ENCODE data around the gene ASIC2.

ASIC2 gene

DNA sequence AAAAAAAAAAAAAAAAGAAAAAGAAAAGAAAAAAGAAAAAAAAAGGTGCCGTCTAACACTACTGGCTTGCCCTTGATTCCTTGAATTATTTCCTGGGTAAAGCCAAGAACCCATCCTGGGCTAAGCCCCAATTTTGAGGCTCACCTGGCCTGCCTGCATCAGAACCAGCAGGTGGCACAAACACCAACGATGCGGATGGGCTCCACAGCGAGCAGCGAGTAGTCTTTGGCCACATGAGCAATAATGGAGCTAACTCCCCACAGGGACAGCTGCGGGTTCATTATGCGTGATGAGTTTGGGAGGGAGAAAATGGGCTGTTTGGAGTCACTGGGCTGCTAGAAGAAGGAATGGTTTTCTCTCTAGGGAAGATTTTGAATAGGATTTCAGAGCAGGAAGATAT lies 91.1 kb downstream of the ASIC2 start:
- Histone ChIP-seq H3K9me3 (no peaks in the 10 kb centered on the region), H3K4me3 (no peak overlapping the region), H3K4me2 (no peak overlapping the region), H3K9ac (no peak overlapping the region), H3K27me3 (no peaks in the 10 kb centered on the region), H3K4me1 (no peaks in the 10 kb centered on the region), H3K36me3 (no peaks in the 10 kb centered on the region), H4K20me1 (no peaks in the 10 kb centered on the region), H3K27ac (no peak overlapping the region)
- no peak for TF ChIP-seq Cebpa-rat (IDR thresholded peaks at IDR 0.05)

DNA sequence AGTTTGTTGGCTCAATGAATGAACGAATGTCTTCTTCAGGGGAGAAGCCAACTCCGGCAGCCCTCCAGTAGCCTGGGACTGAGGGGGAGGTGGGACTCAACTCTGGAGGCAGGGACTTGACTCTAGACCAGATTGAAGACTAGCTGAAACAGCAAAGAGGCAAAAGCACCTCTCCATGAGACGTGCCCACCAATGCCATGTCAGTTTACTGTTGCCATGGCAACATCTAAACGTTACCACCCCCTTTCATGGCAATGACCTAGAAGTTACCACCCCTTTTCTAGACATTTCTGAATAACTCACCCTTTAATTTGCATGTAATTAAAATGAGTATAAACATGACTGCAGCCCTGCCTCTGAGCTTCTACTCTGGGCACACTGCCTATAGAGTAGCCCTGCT lies 91.8 kb downstream of the ASIC2 start:
- no peaks in the 10 kb centered on the region for H3K9me3 ChIP-seq
- no peak overlapping the region for H3K4me2 ChIP-seq
- H3K9ac ChIP-seq, result no peak overlapping the region
- no peak for TF ChIP-seq Cebpa-rat (IDR thresholded peaks at IDR 0.05)
- no peak overlapping the region for H3K27ac ChIP-seq
- no peaks in the 10 kb centered on the region for H3K36me3 ChIP-seq
- H3K4me3 ChIP-seq, result no peak overlapping the region
- no peaks in the 10 kb centered on the region for H3K4me1 ChIP-seq
- no peaks in the 10 kb centered on the region for H4K20me1 ChIP-seq
- H3K27me3 ChIP-seq, result no peaks in the 10 kb centered on the region

DNA sequence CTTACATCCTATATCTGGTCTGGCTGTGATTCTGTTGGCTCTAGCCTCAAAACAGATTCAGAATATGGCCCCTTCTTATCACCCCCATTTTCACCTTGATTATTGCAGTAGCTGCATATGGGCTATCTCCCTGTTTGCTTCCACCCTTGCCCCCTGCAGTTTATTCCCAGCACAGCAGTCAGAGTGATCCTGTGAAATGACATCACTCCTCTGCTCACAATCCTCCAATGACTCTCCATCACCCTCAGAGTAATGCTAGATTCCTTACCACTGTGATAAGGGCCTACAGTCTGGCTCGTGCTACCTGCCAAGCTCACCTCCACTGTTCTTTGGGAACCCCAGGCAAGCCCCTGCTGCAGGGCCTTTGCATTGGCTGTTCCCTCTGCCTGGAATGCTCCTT lies 92.5 kb downstream of the ASIC2 start:
- Histone ChIP-seq H3K4me2 (no peak overlapping the region), H3K27me3 (no peaks in the 10 kb centered on the region), H3K9me3 (no peaks in the 10 kb centered on the region), H3K4me3 (no peak overlapping the region), H4K20me1 (no peaks in the 10 kb centered on the region), H3K4me1 (no peaks in the 10 kb centered on the region), H3K27ac (no peak overlapping the region), H3K9ac (no peak overlapping the region), H3K36me3 (no peaks in the 10 kb centered on the region)
- no peak for TF ChIP-seq Cebpa-rat (IDR thresholded peaks at IDR 0.05)

DNA sequence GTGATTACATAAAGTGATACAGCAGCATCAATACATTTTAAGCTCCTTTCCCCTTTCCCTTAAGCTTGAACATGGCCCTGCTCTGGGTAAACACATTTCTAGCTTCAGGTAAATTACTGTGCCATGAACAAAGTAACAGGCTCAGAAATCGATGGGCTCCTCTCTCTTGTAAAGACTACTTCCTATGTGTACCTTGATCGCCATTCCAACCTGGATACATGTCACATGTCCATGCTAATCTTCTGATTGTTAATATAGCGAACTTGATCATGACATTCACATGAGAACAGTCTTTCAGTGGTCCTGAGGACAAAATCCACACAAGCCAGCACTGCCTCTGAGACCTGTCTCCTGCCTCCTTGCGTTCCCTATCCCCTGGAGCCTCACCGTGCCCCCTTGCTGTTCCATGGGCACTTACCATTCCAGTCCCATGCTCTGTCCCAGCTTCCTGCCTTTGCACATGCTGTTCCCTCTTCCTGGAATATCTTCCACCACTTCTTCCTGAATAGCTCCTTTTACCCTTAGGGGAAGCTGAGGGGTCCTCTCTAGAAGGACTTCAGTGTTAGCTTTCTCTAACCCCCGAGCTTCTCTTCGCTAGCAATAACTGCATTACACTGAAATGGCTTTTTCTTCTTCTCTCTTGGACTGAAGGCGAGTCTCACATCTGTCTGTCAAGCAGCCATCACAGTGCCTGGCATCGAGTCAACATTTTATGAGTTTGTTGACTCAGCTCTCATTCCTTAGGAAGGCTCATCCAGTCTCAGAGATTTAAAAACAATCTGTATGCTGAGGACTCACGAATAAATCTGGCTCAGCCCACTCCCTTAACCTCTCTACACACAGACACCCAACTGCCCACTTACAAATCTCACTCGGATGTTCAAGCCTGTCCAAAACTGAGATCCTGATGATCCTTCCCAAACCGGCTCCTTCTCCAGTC lies 93.3 kb downstream of the ASIC2 start:
- H3K27me3 ChIP-seq, result no peaks in the 10 kb centered on the region
- TF ChIP-seq Cebpa-rat (IDR thresholded peaks at IDR 0.05), result no peak

DNA sequence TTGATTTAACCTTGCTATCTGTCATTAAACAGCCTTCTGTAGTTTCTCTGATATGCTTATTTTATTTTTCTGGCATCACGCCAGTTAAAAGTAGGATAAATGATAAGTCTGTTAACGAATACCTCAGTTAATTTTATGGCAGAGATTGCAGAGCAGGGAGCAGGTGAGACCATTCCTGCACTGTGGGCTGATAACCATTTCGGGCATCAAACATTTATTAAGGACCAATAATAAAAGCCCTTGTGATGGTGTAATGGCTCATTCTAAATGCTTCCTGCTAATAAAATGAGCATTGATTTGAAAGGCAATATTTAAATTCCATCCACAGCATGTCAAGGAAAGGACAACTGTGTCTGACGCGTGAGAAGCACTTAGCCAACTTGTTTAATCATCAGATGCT lies 94.1 kb downstream of the ASIC2 start:
- H3K27ac ChIP-seq, result no peak overlapping the region
- H3K27me3 ChIP-seq, result no peaks in the 10 kb centered on the region
- no peaks in the 10 kb centered on the region for H4K20me1 ChIP-seq
- H3K4me3 ChIP-seq, result no peak overlapping the region
- H3K9ac ChIP-seq, result no peak overlapping the region
- H3K9me3 ChIP-seq, result no peaks in the 10 kb centered on the region
- no peak for TF ChIP-seq Cebpa-rat (IDR thresholded peaks at IDR 0.05)
- no peak overlapping the region for H3K4me2 ChIP-seq
- H3K36me3 ChIP-seq, result no peaks in the 10 kb centered on the region
- H3K4me1 ChIP-seq, result no peaks in the 10 kb centered on the region

More for the DNA sequence above, 93.3 kb downstream of the ASIC2 start:
- Histone ChIP-seq H3K36me3 (no peaks in the 10 kb centered on the region), H3K27ac (no peak overlapping the region), H3K4me2 (no peak overlapping the region), H4K20me1 (no peaks in the 10 kb centered on the region), H3K9me3 (no peaks in the 10 kb centered on the region), H3K4me1 (no peaks in the 10 kb centered on the region), H3K9ac (no peak overlapping the region), H3K4me3 (no peak overlapping the region)

DNA sequence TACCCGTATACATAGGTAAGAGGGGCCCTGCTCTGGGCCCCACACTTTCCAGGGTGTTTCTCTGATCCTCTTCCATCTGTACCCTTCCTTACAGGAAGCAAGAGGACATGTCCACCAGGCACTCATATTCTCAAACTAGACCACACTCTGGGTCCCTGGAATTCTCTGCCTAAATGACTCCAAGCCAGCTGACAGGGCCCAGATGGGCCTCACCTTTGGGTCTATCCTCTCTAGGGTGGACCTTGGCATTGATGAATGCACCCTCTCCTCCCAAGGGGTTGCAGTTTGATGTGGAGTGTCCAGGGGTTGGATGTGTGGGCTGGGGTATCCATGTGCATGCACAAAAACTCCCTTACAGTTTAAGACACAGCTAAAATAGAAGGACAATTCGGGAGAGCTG lies 95.8 kb downstream of the ASIC2 start:
- H3K27me3 ChIP-seq, result no peaks in the 10 kb centered on the region
- no peak overlapping the region for H3K9ac ChIP-seq
- H3K9me3 ChIP-seq, result no peaks in the 10 kb centered on the region

DNA sequence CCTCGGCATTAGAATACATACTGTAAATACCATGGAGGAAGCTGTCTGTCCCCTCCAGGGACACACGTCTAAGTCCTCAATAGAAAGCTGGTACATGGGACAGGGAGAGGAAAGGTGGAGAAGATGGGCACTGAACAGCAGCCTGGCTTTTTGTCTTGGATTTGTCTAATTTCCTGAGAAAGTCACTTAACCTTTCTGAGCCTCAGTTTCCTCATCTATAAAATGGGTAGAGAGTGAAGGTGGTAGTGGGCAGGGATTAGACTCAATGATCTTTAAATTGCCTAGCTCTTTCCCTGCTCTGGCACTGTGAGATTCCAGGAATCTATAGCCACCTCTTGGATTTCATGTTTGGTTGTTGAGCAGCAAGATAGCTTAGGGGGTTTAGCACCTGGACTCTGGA lies 96.2 kb downstream of the ASIC2 start:
- Histone ChIP-seq H3K36me3 (no peaks in the 10 kb centered on the region), H3K4me2 (no peak overlapping the region), H3K9ac (no peak overlapping the region), H3K27ac (no peak overlapping the region), H3K4me3 (no peak overlapping the region), H3K9me3 (no peaks in the 10 kb centered on the region), H3K4me1 (no peaks in the 10 kb centered on the region), H4K20me1 (no peaks in the 10 kb centered on the region), H3K27me3 (no peaks in the 10 kb centered on the region)
- no peak for TF ChIP-seq Cebpa-rat (IDR thresholded peaks at IDR 0.05)

More for the DNA sequence above, 95.8 kb downstream of the ASIC2 start:
- Histone ChIP-seq H4K20me1 (no peaks in the 10 kb centered on the region), H3K4me3 (no peak overlapping the region), H3K4me2 (no peak overlapping the region), H3K4me1 (no peaks in the 10 kb centered on the region), H3K27ac (no peak overlapping the region), H3K36me3 (no peaks in the 10 kb centered on the region)
- no peak for TF ChIP-seq Cebpa-rat (IDR thresholded peaks at IDR 0.05)

DNA sequence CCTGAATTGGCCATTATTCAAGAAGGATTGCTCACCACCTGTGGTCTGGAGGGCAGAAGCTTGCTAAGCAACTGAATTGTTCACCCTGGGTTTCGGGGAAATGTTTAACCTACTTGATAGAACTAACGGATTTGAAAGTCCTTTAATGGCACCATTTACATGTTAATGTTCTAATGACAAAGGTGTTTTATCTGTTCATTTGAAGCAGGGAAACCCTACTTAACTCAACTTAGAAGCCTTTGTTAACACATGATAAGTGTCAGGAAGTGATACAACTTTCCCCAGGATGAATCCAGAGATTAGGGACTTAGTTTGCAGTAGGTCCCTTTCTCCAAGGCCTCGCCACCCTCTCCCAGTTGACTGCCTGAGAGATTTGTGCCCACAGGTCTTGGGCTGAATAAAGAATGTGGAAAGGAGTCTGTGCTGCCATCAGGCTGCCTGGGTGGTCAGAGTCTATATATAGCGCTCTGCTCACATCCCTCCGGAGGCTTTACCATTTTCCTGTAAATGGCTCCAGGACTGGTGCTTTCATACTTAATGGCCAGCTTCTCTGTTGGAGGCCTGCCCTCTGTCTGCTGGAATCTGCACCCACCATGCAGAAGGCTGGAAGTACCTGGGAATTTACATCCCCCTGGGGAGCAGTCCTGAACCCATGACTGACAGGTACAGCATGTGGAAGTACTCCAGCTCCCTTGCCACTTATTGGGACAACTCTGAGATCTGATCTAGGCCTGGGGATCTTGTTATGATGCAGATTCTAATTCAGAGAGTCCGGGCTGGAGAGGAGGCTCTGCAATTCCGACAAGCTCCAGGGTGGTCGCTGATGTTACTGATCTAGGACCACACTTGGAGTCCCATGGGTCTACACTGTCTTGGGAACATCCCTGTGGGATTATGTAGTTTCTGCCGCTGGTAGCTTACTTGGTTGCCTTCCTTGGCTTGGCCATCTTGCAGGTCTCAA lies 99.9 kb downstream of the ASIC2 start:
- no peak overlapping the region for H3K4me2 ChIP-seq
- no peaks in the 10 kb centered on the region for H3K4me1 ChIP-seq
- no peaks in the 10 kb centered on the region for H4K20me1 ChIP-seq
- no peak overlapping the region for H3K4me3 ChIP-seq
- H3K9ac ChIP-seq, result no peak overlapping the region
- no peak overlapping the region for H3K27ac ChIP-seq
- no peak for TF ChIP-seq Cebpa-rat (IDR thresholded peaks at IDR 0.05)
- no peaks in the 10 kb centered on the region for H3K36me3 ChIP-seq
- no peaks in the 10 kb centered on the region for H3K27me3 ChIP-seq
- H3K9me3 ChIP-seq, result no peaks in the 10 kb centered on the region

DNA sequence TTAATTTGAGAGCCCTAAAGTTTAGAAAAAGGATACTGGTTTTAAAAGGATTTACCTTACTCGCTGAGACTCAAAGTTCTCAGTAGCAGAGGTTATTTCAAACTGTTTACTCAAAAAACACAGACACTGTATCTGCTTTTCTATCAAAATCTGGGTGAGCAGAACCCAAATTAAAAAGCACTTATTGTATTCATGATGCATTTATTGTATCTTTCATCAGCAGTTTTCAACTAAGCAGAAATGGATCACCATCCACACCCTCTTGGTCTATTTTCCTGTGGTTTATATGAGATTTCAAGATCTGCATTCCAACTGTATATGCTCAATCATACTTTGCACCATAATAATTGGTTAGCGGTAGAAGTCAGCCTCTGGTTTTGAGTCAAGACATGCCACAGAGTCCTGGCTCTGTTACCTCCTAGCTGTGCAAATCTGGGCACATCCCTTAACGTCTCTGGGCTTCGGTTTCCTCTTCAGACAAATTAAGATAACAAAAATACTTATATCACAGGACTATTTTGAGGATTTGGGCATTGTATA lies 109.5 kb downstream of the ASIC2 start:
- Histone ChIP-seq H3K9me3 (no peaks in the 10 kb centered on the region), H3K27me3 (no peaks in the 10 kb centered on the region), H3K4me3 (no peak overlapping the region), H3K4me2 (no peak overlapping the region), H3K36me3 (no peaks in the 10 kb centered on the region), H3K4me1 (no peaks in the 10 kb centered on the region), H3K9ac (no peak overlapping the region), H4K20me1 (no peaks in the 10 kb centered on the region), H3K27ac (no peak overlapping the region)
- no peak for TF ChIP-seq Cebpa-rat (IDR thresholded peaks at IDR 0.05)
